ENCODE data around the gene LRG1.

LRG1 gene

GRCh38 chr19:4506449-4507149 is 33.2 kb downstream of the LRG1 start:
- DNase-seq, result no peak

GRCh38 chr19:4505570-4506448 is 34.0 kb downstream of the LRG1 start:
- no peak for DNase-seq

GRCh38 chr19:4504891-4505569 is 34.8 kb downstream of the LRG1 start:
- no peak for DNase-seq

GRCh38 chr19:4504297-4504701 is 35.5 kb downstream of the LRG1 start:
- DNase-seq, result no peak

GRCh38 chr19:4503825-4504170 is 36.0 kb downstream of the LRG1 start:
- DNase-seq, result no peak

GRCh38 chr19:4503132-4503824 is 36.6 kb downstream of the LRG1 start:
- DNase-seq, result no peak

- DNase-seq, result no peak
These were observed 37.3 kb downstream of the LRG1 start for GRCh38 chr19:4502282-4503131.

GRCh38 chr19:4501691-4502090 is 38.1 kb downstream of the LRG1 start:
- DNase-seq, result no peak

- DNase-seq, result no peak
These were observed 38.8 kb downstream of the LRG1 start for GRCh38 chr19:4500841-4501591.

GRCh38 chr19:4499855-4500254 is 40.0 kb downstream of the LRG1 start:
- no peak for DNase-seq

GRCh38 chr19:4499318-4499717 is 40.5 kb downstream of the LRG1 start:
- no peak for DNase-seq

- DNase-seq, result no peak
These were observed 41.1 kb downstream of the LRG1 start for GRCh38 chr19:4498694-4499093.

GRCh38 chr19:4497770-4498389 is 42.0 kb downstream of the LRG1 start:
- no peak for DNase-seq

- no peak for DNase-seq
These were observed 43.5 kb downstream of the LRG1 start for GRCh38 chr19:4496304-4496703.

- no peak for DNase-seq
These were observed 44.4 kb downstream of the LRG1 start for GRCh38 chr19:4495471-4495870.

GRCh38 chr19:4494691-4495064 is 45.2 kb downstream of the LRG1 start:
- DNase-seq, result no peak

GRCh38 chr19:4493929-4494690 is 45.7 kb downstream of the LRG1 start:
- no peak for DNase-seq

- no peak for DNase-seq
These were observed 46.5 kb downstream of the LRG1 start for GRCh38 chr19:4493104-4493928.

All from RPMI8226 (cell line).